ENCODE results near the gene RAD17.

DNA sequence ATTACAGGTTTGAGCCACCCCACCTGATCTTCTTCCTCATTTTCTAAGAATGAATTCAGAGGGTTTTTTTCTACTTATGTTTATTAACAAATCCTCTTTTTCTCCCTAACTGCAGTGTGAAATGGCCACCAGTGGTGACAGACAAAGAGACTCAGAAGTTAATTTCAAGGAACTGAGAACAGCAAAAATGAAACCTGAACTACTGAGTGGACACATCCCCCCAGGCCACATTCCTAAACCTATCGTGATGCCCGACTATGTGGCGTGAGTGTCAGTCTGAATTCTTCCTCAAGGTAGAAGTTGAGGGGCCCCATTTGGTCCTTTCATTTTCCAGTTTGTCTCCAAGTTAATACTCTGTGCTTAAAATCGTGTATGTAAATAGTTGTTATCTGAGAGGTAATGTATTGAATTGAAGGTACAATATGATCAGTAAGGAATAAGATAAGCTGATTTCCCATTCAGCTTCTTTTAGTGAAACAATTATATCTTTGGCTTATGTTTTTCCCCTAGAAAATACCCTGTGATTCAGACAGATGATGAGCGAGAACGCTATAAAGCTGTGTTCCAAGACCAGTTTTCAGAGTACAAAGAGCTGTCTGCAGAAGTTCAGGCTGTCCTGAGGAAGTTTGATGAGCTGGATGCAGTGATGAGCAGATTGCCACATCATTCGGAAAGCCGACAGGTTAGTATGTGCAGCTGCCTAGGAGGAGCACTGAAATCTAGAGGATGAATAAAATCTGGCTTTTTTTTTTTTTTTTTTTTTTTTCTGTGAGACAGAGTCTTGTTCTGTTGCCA lies 63.0 kb downstream of the RAD17 start:
- TF ChIP-seq, protein P1, sequence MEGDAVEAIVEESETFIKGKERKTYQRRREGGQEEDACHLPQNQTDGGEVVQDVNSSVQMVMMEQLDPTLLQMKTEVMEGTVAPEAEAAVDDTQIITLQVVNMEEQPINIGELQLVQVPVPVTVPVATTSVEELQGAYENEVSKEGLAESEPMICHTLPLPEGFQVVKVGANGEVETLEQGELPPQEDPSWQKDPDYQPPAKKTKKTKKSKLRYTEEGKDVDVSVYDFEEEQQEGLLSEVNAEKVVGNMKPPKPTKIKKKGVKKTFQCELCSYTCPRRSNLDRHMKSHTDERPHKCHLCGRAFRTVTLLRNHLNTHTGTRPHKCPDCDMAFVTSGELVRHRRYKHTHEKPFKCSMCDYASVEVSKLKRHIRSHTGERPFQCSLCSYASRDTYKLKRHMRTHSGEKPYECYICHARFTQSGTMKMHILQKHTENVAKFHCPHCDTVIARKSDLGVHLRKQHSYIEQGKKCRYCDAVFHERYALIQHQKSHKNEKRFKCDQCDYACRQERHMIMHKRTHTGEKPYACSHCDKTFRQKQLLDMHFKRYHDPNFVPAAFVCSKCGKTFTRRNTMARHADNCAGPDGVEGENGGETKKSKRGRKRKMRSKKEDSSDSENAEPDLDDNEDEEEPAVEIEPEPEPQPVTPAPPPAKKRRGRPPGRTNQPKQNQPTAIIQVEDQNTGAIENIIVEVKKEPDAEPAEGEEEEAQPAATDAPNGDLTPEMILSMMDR (IDR thresholded peaks at IDR 0.05): no peak
- TF ChIP-seq POLR2A (IDR thresholded peaks at IDR 0.05): no peak

All from ovary (tissue), 3 donors.